GM12878 (cell line): ENCODE results near the gene EEF1A2. TPM values are rescaled to one million over a fixed set of nuclear protein-coding genes. Genes with fewer than 3 reads are reported as not detected.

Experiments
- ATAC-seq: fragments of 200-7000 bp; cut with Tn5 transposase; 3 replicates; pipeline ENCODE4 v1.9.1; 2020; ENCODE audit warnings: mild to moderate bottlenecking, moderate library complexity
- BruUV-seq: library from RNA; stranded (reverse); fragments of 400-500 nt; replicated peaks from 2 replicates; lab custom pipeline; 2021; lab: Mats Ljungman, UMichigan
- CTCF ChIA-PET: fragments of 300-600 bp; sonication (Branson Sonifier 250); formaldehyde crosslinking; extraction: SDS; loops from one replicate; lab custom pipeline; 2021; ENCODE audit warnings: inconsistent platforms; lab: Yijun Ruan, JAX
- POLR2A ChIA-PET: fragments of 350-600 bp; formaldehyde crosslinking; extraction: SDS; loops from one replicate; lab custom pipeline; 2021; ENCODE audit warnings: inconsistent platforms; lab: Charles Lee
- RAD21 ChIA-PET: fragments of 300-600 bp; sonication (Branson Sonifier 250); formaldehyde crosslinking; loops from one replicate; lab custom pipeline; 2023; ENCODE audit warnings: antibody characterized with exemption; ENCODE audit not compliant: unreplicated experiment; lab: Charles Lee
- SMC1A ChIA-PET: fragments of 300-600 bp; sonication (Branson Sonifier 250); formaldehyde crosslinking; loops from one replicate; lab custom pipeline; 2023; ENCODE audit not compliant: unreplicated experiment, uncharacterized antibody; lab: Charles Lee
- DNase-seq: peaks from one replicate; pipeline ENCODE4 v3.0.0-alpha.2; 2011; ENCODE audit warnings: low read depth, low spot score
- FAIRE-seq: peaks from 3 replicates; lab custom pipeline; 2011; peaks lifted over from hg19 to GRCh38; lab: Jason Lieb, UNC
- H2AFZ ChIP-seq: 2 replicates; pipeline ENCODE4 v1.6.0; 2011; ENCODE audit warnings: low read depth, low read length, control low read depth; ENCODE audit not compliant: control insufficient read depth
- H3K27ac ChIP-seq: 2 replicates; pipeline ENCODE4 v1.5.1; 2011; ENCODE audit warnings: control low read depth; ENCODE audit not compliant: control insufficient read depth, insufficient read depth
- H3K27me3 ChIP-seq, 2 experiments: replicated peaks in 1 of 2; 2 replicates each; pipeline versions ENCODE4 v1.6.0 to v1.6.1; 2011; ENCODE audit warnings: low read length in 1 of 2; ENCODE audit not compliant: control insufficient read depth in 2 of 2, insufficient read depth in 2 of 2
- H3K36me3 ChIP-seq, 2 experiments: 2 replicates each; pipeline ENCODE4 v1.5.1; 2011; ENCODE audit warnings: low read length in 1 of 2; ENCODE audit not compliant: control insufficient read depth in 2 of 2, insufficient read depth in 2 of 2
- H3K4me1 ChIP-seq: 2 replicates; pipeline ENCODE4 v1.6.1; 2011; ENCODE audit warnings: mild to moderate bottlenecking, low read length, moderate library complexity, mixed read lengths; ENCODE audit not compliant: control insufficient read depth, insufficient read depth
- H3K4me2 ChIP-seq: 2 replicates; pipeline ENCODE4 v1.6.0; 2011; ENCODE audit warnings: control low read depth; ENCODE audit not compliant: control insufficient read depth, insufficient read depth
- H3K4me3 ChIP-seq: fragments of 200-600 bp; sonication (generic); 2 replicates; pipeline ENCODE4 v1.5.1; 2016
- H3K79me2 ChIP-seq: 2 replicates; pipeline ENCODE4 v1.6.0; 2011; ENCODE audit warnings: low read length; ENCODE audit not compliant: control insufficient read depth, insufficient read depth
- H3K9ac ChIP-seq: 2 replicates; pipeline ENCODE4 v1.8.0; 2011; ENCODE audit warnings: low read length, control low read depth, mixed read lengths; ENCODE audit not compliant: control insufficient read depth, insufficient read depth
- H3K9me3 ChIP-seq: replicated peaks from 3 replicates; pipeline ENCODE4 v1.5.1; 2011; ENCODE audit warnings: mild to moderate bottlenecking, low read length; ENCODE audit not compliant: control insufficient read depth, insufficient read depth
- H4K20me1 ChIP-seq: 2 replicates; pipeline ENCODE4 v1.6.0; 2011; ENCODE audit not compliant: control insufficient read depth, insufficient read depth
- ATF3 ChIP-seq: IDR thresholded peaks from 2 replicates; pipeline ENCODE4 v1.6.1; 2011; ENCODE audit warnings: low read depth, mild to moderate bottlenecking, low read length, moderate library complexity, borderline replicate concordance; ENCODE audit errors: extremely low read depth
- BACH1 ChIP-seq: fragments of 450-650 bp; IDR thresholded peaks from 2 replicates; pipeline ENCODE4 v1.6.1; 2017; ENCODE audit warnings: mild to moderate bottlenecking, borderline replicate concordance
- BCL11A ChIP-seq: IDR thresholded peaks from 2 replicates; pipeline ENCODE4 v1.6.1; 2011; ENCODE audit warnings: low read depth, low read length
- BCLAF1 ChIP-seq: fragments of 450-650 bp; IDR thresholded peaks from 2 replicates; pipeline ENCODE4 v1.6.1; 2017; ENCODE audit warnings: antibody characterized with exemption, mild to moderate bottlenecking, moderate library complexity
- BRCA1 ChIP-seq: IDR thresholded peaks from 2 replicates; pipeline ENCODE4 v1.6.1; 2011; ENCODE audit warnings: low read depth, low read length, improper control_type of control experiment
- CBFB ChIP-seq: IDR thresholded peaks from 2 replicates; pipeline ENCODE4 v1.6.1; 2016; ENCODE audit warnings: antibody characterized with exemption, low read depth
- CTCF ChIP-seq, 3 experiments: IDR thresholded peaks in 2 of 3; conservative IDR thresholded peaks in 1 of 3; 2 replicates each; pipeline ENCODE4 v1.5.1; 2011; ENCODE audit warnings: low read depth in 3 of 3, low read length in 3 of 3, mild to moderate bottlenecking in 3 of 3, control low read depth in 2 of 3, moderate library complexity in 2 of 3, inconsistent platforms in 1 of 3, mixed read lengths in 1 of 3; ENCODE audit not compliant: control insufficient read depth in 2 of 3, insufficient read depth in 1 of 3; ENCODE audit errors: extremely low read depth in 1 of 3
- EGR1 ChIP-seq, 2 experiments: IDR thresholded peaks; 1 replicate in 1 of 2; 2 replicates in 1 of 2; pipeline ENCODE4 v1.6.1; 2011 to 2012; ENCODE audit warnings: low read depth in 2 of 2, low read length in 2 of 2, borderline replicate concordance in 1 of 2, mild to moderate bottlenecking in 1 of 2, moderate library complexity in 1 of 2
- HDGF ChIP-seq: fragments of 450-650 bp; IDR thresholded peaks from 2 replicates; pipeline ENCODE4 v1.6.1; 2016; ENCODE audit warnings: antibody characterized with exemption
- LARP7 ChIP-seq: fragments of 450-650 bp; IDR thresholded peaks from 2 replicates; pipeline ENCODE4 v1.6.1; 2017; ENCODE audit warnings: mild to moderate bottlenecking
- MXI1 ChIP-seq: fragments of 150-350 bp; IDR thresholded peaks from 2 replicates; pipeline ENCODE4 v1.6.1; 2011; ENCODE audit warnings: low read depth, mild to moderate bottlenecking, inconsistent platforms, low read length, improper control_type of control experiment
- NFXL1 ChIP-seq: fragments of 450-650 bp; IDR thresholded peaks from 2 replicates; pipeline ENCODE4 v1.6.1; 2017; ENCODE audit warnings: antibody characterized with exemption, mild to moderate bottlenecking, borderline replicate concordance
- PML ChIP-seq: IDR thresholded peaks from 2 replicates; pipeline ENCODE4 v1.6.1; 2012; ENCODE audit warnings: low read length, inconsistent platforms
- RAD21 ChIP-seq: IDR thresholded peaks from 2 replicates; pipeline ENCODE4 v1.6.1; 2011; ENCODE audit warnings: mild to moderate bottlenecking, low read depth, low read length, moderate library complexity; ENCODE audit not compliant: insufficient read depth
- RBBP5 ChIP-seq: fragments of 200-600 bp; sonication (generic); conservative IDR thresholded peaks from 2 replicates; pipeline ENCODE4 v1.6.1; 2016
- RUNX3 ChIP-seq: IDR thresholded peaks from 2 replicates; pipeline ENCODE4 v1.6.1; 2012; ENCODE audit warnings: low read length, inconsistent platforms
- SMAD5 ChIP-seq: IDR thresholded peaks from 2 replicates; pipeline ENCODE4 v1.6.1; 2016; ENCODE audit warnings: antibody characterized with exemption, low read depth
- SMC3 ChIP-seq: IDR thresholded peaks from 2 replicates; pipeline ENCODE4 v1.6.1; 2011; ENCODE audit warnings: low read length, improper control_type of control experiment, borderline replicate concordance
- SREBF2 ChIP-seq: IDR thresholded peaks from 2 replicates; pipeline ENCODE4 v1.6.1; 2012; ENCODE audit warnings: mild to moderate bottlenecking, low read length
- STAT3 ChIP-seq: IDR thresholded peaks from 2 replicates; pipeline ENCODE4 v1.6.1; 2011; ENCODE audit warnings: low read depth, low read length, improper control_type of control experiment
- TARDBP ChIP-seq: IDR thresholded peaks from 2 replicates; pipeline ENCODE4 v1.6.1; 2016; ENCODE audit warnings: borderline replicate concordance
- YBX1 ChIP-seq: fragments of 450-650 bp; IDR thresholded peaks from 2 replicates; pipeline ENCODE4 v1.6.1; 2016; ENCODE audit warnings: antibody characterized with exemption
- ZNF274 ChIP-seq: IDR thresholded peaks from one replicate; pipeline ENCODE4 v1.8.0; 2011; ENCODE audit not compliant: insufficient read length, insufficient read depth
- WGBS: methylation state at CpG from one replicate; pipeline ENCODE4 v1.1.6; 2016; ENCODE audit warnings: low lambda C conversion rate; ENCODE audit not compliant: insufficient replicate concordance, insufficient coverage; ENCODE audit errors: missing lambda C conversion rate; 5-methylcytosine and 5-hydroxymethylcytosine counted together
- in situ Hi-C: fragments of 300-500 bp; cut with MboI; formaldehyde crosslinking; loops from 9 replicates; pipeline ENCODE4 v1.14.3; 2018; ENCODE audit warnings: mixed read lengths
- intact Hi-C: fragments of 100-400 bp; cut with micrococcal nuclease; formaldehyde crosslinking; loops from one replicate; pipeline ENCODE4 v1.14.2; 2022; ENCODE audit not compliant: unreplicated experiment
- polyA plus RNA-seq, 11 experiments: library from polyadenylated mRNA; depleted of rRNA in 4 of 11; unstranded in 6 of 11; stranded (reverse) in 5 of 11; fragments of >200 nt; fragmentation: Nextera tagmentation in 4 of 11; fragmentation: Illumina TruSeq in 1 of 11; extraction: Ambion mirVana in 4 of 11; extraction: Trizol in 1 of 11; gene quantifications; 1 replicate in 1 of 11; 2 replicates in 10 of 11; pipeline versions ENCODE4 v1.2.1 to v1.2.3, GENCODE V29; 2011 to 2016; ENCODE audit warnings: inconsistent platforms in 2 of 11, missing spikeins in 2 of 11, low read depth in 1 of 11
- total RNA-seq, 4 experiments: library from RNA; depleted of rRNA in 3 of 4; stranded (reverse); fragments of >200 nt in 3 of 4; fragmentation: Illumina TruSeq in 1 of 4; extraction: Trizol in 1 of 4; gene quantifications; 2 replicates each; pipeline versions ENCODE4 v1.2.1 to v1.2.3, GENCODE V29; 2013 to 2021

The EEF1A2 gene
- total and polyA plus RNA-seq, 10 of the 15 experiments (the other 5 are each of a cell fraction or from before 2014, with no cell fraction given), result 0.56 TPM; not detected in 9

- ChIA-PET POLR2A (no interaction called here), CTCF (interaction anchor here (1.0 to 2.4 kb wide), 4 partner anchors 55 to 126 kb away, joined by 4 to 11 read pairs (median 6); partner anchors contain the start of genes PPDPF and PTK6), RAD21 (interaction anchor here (0.7 to 1.2 kb wide), 3 partner anchors 9 to 132 kb away, joined by 3 read pairs; partner anchors contain the start of genes HELZ2 and PTK6), SMC1A (interaction anchor here (2.1 kb wide), 1 partner anchor 79 kb away, joined by 7 read pairs; the partner anchor contains the start of gene PPDPF)
- FAIRE-seq (peak; percentile 38), DNase-seq (peak; percentile 26), ATAC-seq (peak; percentile 78)
- Histone ChIP-seq H3K4me3 (no peak overlapping the region), H3K4me1 (peaks cover 16% of the 10 kb centered on the region), H3K27me3 (no peaks in the 10 kb centered on the region; a peak in 1 of 4 replicates), H3K79me2 (no peaks in the 10 kb centered on the region), H3K9ac (no peak overlapping the region), H3K27ac (peak overlapping the region; percentile 53; the same call in 1 of the 2 replicates), H3K9me3 (no peaks in the 10 kb centered on the region; the same call in 2 of the 3 replicates), H3K4me2 (no peak overlapping the region), H3K36me3 (no peaks in the 10 kb centered on the region), H2AFZ (no peak overlapping the region; the same call in 1 of the 2 replicates), H4K20me1 (no peaks in the 10 kb centered on the region)
- no TSS peak for BruUV-seq
- intact Hi-C loops, result no loop called here
- in situ Hi-C loops, result no loop called here
- 14% methylated on average over 8 of the region's 11 CpGs for WGBS
- no peak for TF ChIP-seq ZNF274
- peak; percentile 37 to 72 (median 55); a peak in 5 of 6 replicates for TF ChIP-seq CTCF (IDR thresholded peaks at IDR 0.05 in 2 of 3, conservative IDR thresholded peaks at IDR 0.05 in 1 of 3; ENCODE audit: control insufficient read depth in 2 of 3, extremely low read depth in 1 of 3, insufficient read depth in 1 of 3, low read depth in 3 of 3, low read length in 3 of 3)
- no peak for TF ChIP-seq EGR1 (IDR thresholded peaks at IDR 0.05; ENCODE audit: borderline replicate concordance in 1 of 2, low read depth in 2 of 2, low read length in 2 of 2)
- no peak for TF ChIP-seq PML
- TF ChIP-seq LARP7, result no peak
- no peak for TF ChIP-seq MXI1
- TF ChIP-seq SREBF2, result no peak
- 0 out of 2 replicates have a peak, but pooled peaks have one; percentile 10 for TF ChIP-seq SMC3
- TF ChIP-seq TARDBP, result no peak
- TF ChIP-seq BRCA1, result no peak
- no peak for TF ChIP-seq BCL11A
- no peak for TF ChIP-seq RBBP5
- TF ChIP-seq SMAD5, result no peak
- TF ChIP-seq RUNX3, result peak; percentile 80
- no peak for TF ChIP-seq ATF3
- TF ChIP-seq BACH1, result no peak
- TF ChIP-seq CBFB, result 0 out of 2 replicates have a peak, but pooled peaks have one; percentile 43
- no peak for TF ChIP-seq BCLAF1
- no peak for TF ChIP-seq HDGF
- TF ChIP-seq STAT3, result no peak
- peak; percentile 47 for TF ChIP-seq RAD21
- TF ChIP-seq YBX1, result no peak
- no peak for TF ChIP-seq NFXL1
These were observed 56.8 kb downstream of the EEF1A2 start for GRCh38 chr20:63442100-63442493.
